HK-2 (cell line): ENCODE results near the gene CDKN2B-AS1.

ENCODE experiments used
- DNase-seq: peaks from one replicate; pipeline ENCODE4 v3.0.0-alpha.2; 2018; ENCODE audit not compliant: unreplicated experiment

CDKN2B-AS1 gene

DNA sequence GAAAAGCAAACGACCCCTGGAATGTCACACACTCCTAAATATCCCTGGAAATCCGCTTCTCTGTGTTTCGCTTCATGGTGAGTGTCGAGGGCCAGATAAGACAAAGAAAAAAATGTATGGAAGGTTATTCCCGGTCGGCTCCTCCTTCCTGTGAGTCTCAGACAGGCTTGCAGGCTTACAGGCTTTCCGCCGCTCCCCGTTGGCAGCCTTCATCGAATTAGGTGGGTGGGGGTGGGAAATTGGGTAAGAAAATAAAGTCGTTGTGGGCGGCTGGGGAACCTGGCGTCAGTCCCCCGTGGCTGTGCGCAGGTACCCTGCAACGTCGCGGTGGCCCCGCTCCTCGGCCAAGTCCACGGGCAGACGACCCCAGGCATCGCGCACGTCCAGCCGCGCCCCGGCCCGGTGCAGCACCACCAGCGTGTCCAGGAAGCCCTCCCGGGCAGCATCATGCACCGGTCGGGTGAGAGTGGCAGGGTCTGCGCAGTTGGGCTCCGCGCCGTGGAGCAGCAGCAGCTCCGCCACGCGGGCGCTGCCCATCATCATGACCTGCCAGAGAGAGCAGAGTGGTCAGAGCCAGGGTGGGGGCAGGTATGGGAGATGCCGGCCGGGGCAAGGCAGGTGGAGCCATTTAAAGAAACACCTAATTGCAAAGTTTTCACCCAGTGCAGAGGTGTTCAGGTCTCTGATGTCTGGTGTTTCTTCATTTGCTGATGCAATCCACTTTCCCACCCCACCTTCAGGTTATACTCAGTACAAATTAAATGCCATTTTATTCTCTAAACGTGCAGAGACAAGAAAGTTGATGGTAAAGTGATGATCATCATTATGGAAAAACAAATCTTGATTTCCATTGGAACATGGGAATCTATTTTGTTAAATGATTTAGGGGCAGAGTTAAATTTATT lies 11.4 kb downstream of the CDKN2B-AS1 start:
- no peak for DNase-seq

GRCh38 chr9:22008384-22008716 lies 13.8 kb downstream of the CDKN2B-AS1 start:
- no peak for DNase-seq

GRCh38 chr9:22008717-22009505 lies 14.3 kb downstream of the CDKN2B-AS1 start, which contains the start of gene CDKN2B:
TSS of gene CDKN2B (minus strand) at chr9:22009305. CDS start at chr9:22008953, 352 bp downstream.
- DNase-seq: peak; percentile 93

DNA sequence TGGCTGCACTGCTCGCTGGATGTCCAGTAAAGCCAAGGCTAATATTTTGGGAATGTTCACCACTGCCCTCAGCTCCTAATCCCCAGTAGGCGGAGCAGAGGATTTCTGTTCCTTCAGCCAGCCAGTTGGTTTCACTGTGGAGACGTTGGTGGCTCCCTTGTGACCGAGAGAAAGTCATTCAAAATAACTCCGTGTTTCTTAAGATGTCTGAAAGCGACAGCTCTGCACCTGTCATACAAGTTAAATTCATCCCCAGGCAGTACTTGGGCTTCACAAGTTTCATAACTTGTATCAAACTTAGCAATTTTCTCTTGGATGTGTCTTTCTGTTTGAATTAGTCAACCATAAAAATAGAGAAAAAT lies 14.9 kb downstream of the CDKN2B-AS1 start:
- no peak for DNase-seq

- DNase-seq: no peak
Measured at GRCh38 chr9:22010866-22011625, 16.5 kb downstream of the CDKN2B-AS1 start.

GRCh38 chr9:22022396-22022795 lies 27.8 kb downstream of the CDKN2B-AS1 start:
- DNase-seq: no peak

- no peak for DNase-seq
Measured at GRCh38 chr9:22026696-22027095, 32.1 kb downstream of the CDKN2B-AS1 start.

- DNase-seq: no peak
Measured at GRCh38 chr9:22028394-22028793, 33.8 kb downstream of the CDKN2B-AS1 start.

- no peak for DNase-seq
Measured at GRCh38 chr9:22029231-22029630, 34.6 kb downstream of the CDKN2B-AS1 start.

DNA sequence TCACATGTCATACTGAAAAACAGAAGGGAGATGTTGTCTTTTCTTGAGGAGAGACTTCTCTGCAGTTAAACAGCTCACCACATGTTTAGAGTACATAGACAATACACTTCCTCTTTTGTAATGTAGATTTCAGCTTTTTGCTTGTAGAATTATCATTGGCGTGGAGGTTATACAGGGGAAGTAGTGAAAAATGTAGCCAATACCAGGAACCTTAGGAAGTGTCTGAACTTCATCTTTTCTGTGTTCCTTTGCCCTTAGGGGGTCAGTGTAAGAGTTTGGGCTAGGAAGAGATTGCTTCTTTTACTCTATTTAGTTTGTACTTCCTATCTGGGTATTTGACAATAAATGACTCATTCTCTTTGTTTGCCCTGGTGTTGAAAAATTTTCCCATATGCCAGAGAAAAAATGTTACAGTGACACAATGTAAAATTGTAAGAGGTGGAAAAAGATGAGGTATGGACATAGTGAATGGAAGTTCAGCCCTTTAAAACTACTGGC lies 35.6 kb downstream of the CDKN2B-AS1 start:
- no peak for DNase-seq

GRCh38 chr9:22031655-22032411 lies 37.2 kb downstream of the CDKN2B-AS1 start:
- no peak for DNase-seq

GRCh38 chr9:22033012-22033630 lies 38.5 kb downstream of the CDKN2B-AS1 start:
- no peak for DNase-seq

- DNase-seq: no peak
Measured at GRCh38 chr9:22035591-22036011, 41.0 kb downstream of the CDKN2B-AS1 start.

GRCh38 chr9:22036866-22037626 lies 42.5 kb downstream of the CDKN2B-AS1 start:
- no peak for DNase-seq

- DNase-seq: no peak
Measured at GRCh38 chr9:22037954-22038690, 43.5 kb downstream of the CDKN2B-AS1 start.

DNA sequence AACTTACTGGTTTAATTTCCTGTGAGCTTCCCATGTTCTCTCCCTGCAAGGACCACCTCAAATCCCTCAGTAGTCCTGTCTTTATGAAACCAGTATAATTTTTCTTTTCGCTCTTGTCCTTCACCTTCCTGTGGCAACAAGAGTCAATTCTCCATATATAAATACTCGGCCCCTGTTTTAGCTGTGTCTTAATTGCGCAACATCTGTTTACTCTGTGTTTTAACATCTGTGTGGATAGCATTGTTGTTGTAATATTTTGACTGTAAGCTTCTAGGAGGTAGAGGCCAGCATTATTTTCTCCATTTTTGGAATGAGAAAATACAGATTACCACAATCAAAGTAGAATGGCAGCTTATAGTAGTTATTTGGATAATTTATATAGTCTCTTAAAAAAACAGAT lies 44.7 kb downstream of the CDKN2B-AS1 start:
- no peak for DNase-seq

DNA sequence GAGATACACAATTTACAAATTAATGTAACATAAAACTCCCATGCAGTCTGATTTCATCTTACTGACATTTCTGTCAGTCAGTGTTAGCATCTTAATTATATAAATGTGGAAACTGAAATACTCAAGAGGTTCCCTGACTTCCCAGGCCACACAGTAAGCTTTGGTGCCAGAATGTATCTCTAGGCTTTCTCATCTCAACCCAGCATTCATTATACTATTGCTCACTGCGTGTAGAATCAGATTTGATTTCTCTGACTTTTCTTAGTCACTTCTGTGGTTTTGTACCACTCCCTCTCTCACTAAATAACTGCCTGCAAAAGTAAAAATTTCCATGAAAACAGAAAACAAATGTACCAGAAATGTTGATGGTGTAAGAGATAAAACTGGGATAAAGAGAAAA lies 46.2 kb downstream of the CDKN2B-AS1 start:
- no peak for DNase-seq

DNA sequence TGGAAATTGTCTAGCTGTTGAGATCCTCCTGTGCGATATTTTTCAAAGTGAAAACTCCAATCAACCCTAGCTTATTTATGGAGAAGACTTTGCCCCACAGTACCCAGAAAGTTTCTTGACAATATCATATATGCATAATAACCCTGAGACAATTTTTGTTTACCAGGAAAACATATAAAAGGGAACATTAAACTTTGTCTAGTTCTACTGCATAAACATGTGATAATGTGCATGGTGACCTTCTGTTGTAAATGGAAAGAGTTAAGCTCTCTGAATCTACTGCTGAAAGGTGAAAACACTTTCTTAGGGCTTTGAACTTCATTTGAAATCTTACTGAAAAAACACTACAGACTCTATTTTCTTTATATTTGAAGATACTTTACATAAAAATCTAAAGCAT lies 46.8 kb downstream of the CDKN2B-AS1 start:
- DNase-seq: no peak

GRCh38 chr9:22041775-22042174 lies 47.2 kb downstream of the CDKN2B-AS1 start:
- DNase-seq: no peak
